Iris pigment epithelial cell (primary cell): ENCODE data around the gene CYP2A6.
A peak's percentile ranks its signal among the peaks of the same experiment; 100 is the strongest.
"Not testable (repeated sequence)": the region's sequence is repeated elsewhere in the genome, so short reads cannot be mapped to it uniquely, and the experiment has no call there.

Experiments
- DNase-seq: peaks from one replicate; pipeline ENCODE4 v3.0.0-alpha.2; 2011; ENCODE audit warnings: low read depth

The CYP2A6 gene

DNA sequence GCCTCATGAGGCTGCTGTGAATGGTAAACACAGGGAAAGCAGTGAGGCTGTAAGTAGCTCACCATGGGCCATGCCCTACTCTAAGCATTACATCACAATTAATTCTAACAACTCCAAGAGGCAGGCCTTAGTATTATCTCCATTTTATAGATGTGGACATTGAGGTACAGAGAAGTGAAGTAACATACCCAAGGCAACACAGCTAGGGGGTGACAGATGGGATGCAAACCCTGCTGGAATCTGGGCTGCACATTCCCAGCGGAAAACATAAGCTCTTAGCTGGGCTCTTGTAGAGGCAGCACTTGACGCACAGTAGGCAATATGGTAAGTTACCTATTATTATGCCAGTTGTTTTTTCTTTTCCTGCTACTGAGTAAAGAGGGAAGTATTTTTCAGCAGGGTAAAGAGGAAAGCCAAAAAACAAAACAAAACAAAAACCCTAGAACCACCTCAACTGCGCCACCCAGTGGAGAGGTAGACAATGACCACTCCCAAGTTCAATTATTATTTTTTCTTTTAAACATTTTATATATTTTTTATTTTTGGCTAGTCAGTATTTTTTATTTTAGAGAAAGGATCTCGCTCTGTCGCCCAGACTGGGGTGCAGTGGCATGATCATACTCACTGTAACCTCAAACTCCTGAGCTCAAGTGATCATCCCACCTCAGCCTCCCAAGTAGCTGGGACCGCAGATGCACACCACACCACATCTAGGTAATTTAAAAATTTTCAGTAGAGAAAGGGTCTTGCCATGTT lies 30.6 kb downstream of the CYP2A6 start:
- not testable (repeated sequence) for DNase-seq

GRCh38 chr19:40818480-40819399 lies 31.5 kb downstream of the CYP2A6 start:
- DNase-seq = not testable (repeated sequence)

- no peak for DNase-seq
These were observed 35.0 kb downstream of the CYP2A6 start for GRCh38 chr19:40815223-40815622.

- DNase-seq = no peak
These were observed 37.1 kb downstream of the CYP2A6 start for GRCh38 chr19:40813182-40813581.

- not testable (repeated sequence) for DNase-seq
These were observed 37.7 kb downstream of the CYP2A6 start for GRCh38 chr19:40812571-40812970.

- DNase-seq = no peak
These were observed 38.5 kb downstream of the CYP2A6 start for GRCh38 chr19:40811478-40812341.

DNA sequence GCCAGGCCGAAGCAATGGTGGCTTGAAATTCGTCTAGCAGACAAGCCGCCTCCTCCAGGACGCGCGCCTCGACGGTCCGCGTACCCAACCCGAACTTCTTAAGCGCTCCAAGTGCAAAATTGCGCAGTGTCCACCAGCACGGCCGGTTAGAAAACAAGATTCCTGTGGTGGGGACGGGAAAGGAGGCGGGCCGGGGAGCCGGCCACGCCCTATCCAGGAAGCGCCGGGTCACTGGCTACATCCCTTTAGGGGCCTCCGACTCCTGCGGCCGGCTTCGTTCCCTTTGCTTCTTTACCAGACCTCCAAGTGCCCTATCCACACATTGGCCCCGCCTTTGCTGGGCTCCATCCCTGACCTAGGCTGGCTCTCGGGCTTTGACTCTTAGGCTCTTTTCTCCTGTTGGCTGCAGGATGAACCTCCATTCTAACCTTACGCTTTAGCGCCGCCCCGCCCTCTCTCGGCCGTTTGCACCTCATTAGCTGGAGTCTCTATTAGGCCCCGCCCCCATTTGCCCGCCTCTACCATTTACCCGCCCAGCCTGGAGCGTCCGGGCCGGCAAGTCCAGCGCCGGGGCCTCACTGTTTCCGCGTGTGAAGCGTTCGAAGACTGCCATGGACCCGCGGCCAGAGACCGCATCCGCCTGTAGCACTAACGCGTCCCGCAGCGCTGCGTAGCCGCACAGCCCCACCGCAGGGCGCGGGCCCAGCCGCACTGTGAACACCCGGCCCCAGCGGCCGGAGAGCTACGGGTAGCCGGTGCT lies 39.4 kb downstream of the CYP2A6 start:
- DNase-seq = peak; percentile 87

DNA sequence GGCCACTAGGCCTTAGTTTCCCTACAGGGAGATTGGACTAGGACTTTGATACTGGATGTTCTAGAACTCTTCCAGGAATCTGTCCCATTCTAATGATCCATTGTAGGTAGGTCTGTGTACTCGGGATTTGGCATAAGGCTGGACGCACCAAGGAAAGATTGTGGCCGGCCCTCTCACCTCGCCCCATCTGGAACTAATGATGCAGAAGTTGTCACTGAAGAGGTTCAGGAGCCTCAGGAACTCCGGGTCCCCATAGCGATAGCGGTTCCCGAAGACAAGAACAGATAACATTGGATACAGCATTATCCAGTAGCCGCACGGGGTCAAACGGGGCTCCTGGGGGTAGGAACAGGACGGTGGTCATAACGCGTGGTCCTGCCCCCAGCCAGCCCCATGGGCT lies 40.1 kb downstream of the CYP2A6 start:
- no peak for DNase-seq

DNA sequence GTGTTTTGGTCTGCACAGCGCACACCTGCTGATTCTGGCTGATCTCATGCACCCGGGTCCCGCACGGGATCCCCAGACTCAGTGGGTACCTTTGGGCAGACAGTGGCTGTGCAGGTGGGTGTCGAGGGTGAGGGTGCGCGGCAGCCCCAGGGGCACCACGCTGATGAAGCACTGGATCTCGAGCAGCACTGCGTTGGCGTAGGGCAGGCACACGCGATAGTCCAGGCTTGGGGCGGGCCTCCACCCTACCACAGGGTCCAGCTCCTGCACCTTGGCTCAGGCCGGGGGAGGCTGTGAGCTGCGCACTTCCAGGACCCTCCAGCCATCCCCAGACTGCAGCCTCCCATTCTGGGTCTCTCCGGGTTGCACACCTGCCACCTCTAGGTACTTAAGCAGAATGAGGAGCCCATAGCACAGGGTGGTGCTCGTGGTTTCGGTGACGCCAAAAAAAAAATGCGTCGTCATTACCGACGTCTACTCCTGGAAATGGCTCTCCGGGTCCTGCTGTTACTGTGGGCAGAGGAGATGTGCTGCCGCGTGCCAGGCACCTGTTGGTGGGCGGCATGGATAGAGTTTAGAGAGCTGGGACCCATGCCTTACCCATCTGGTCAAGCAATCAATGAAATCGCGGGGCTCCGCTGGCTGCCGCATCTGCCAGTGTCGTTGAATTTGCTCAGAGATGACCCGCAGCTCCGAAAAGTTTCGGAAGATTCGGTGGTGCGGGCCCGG lies 40.7 kb downstream of the CYP2A6 start:
- no peak for DNase-seq

GRCh38 chr19:40808497-40808896 lies 41.8 kb downstream of the CYP2A6 start:
- no peak for DNase-seq

- no peak for DNase-seq
These were observed 42.3 kb downstream of the CYP2A6 start for GRCh38 chr19:40808021-40808325.

DNA sequence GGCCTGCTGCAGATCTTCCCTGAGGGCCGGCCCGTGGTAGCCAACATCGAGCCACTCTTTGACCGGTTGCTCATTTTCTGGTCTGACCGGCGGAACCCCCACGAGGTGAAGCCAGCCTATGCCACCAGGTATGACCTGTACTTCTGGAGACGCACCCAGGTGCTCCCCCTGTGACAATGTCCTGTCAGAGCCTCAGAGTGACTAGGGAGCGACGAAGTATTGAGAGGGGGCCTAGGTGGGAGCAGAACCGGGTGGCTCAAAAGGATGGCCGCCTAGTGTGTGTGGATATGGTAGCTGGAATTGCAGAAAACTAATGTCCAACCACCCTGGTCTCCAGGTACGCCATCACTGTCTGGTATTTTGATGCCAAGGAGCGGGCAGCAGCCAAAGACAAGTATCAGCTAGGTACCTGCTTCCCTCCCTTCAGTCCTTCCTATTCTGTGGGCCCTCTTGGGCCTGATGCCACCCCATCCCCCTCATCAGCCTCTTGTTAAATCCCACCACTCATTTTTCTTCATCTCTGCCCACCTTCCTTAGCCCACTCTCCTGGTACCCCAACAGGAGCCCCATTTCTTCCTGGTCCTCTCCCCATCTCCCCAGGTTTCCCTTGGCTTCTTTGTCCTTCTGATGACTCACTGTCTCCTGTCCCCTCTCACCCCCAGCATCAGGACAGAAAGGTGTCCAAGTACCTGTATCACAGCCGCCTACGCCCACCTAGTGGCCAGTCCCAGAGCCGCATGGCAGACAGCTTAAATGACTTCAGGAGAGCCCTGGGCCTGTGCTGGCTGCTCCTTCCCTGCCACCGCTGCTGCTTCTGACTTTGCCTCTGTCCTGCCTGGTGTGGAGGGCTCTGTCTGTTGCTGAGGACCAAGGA lies 42.9 kb downstream of the CYP2A6 start:
- DNase-seq = no peak

GRCh38 chr19:40806423-40807146 lies 43.7 kb downstream of the CYP2A6 start:
- DNase-seq = peak; percentile 97

DNA sequence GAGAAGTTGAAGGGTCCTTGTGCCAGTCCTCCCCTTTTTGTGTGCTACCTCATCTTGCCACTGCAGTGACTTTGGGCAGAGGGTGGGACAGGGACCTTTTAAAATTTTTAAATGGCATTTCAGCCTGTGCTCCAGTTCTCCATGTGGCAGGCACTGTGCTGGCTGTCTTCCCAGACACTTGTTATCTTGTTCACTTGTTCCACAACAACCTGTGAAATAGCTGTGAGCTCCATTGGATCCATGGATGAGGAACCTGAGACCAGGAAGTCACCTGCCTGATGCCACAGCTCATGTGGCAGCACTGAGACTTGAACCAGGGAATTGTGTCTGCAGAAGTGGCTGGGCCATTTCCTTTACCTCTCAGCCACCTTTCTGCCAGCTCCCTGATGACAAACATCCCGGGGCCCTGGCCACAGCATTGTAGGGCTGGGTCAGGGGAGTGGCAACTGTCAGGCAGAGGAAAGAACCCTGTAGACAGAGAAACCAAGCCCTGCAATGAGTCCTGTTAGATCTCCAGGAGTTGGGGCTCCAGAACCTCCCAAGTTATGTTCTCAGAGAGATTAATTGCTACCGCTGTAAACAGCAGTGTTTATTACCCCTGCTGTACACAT lies 44.9 kb downstream of the CYP2A6 start:
- DNase-seq = no peak

DNA sequence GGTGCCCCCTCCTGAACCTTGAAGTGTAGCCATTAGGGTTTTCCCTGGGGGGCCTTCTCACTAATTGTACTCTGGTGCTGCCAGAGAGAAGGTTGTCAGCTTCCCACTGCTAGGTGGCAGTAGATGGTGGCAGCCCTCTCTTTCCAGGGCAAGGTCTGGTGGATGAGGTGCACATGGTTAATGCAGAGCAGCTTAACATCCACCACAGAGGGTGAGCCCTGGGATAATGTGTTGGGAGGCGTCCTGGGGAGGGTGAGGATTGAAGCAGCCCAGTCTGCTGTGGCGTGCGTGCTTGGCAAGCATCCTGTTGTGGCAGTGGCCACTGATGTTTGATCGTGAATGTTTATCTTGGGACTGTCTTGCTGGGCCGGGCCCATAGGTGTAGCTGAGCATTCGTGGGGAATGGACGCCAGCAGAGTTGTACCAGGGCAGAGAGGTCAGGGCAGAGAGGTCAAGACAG lies 45.4 kb downstream of the CYP2A6 start:
- DNase-seq = no peak

- DNase-seq = no peak
These were observed 46.1 kb downstream of the CYP2A6 start for GRCh38 chr19:40803857-40804782.

DNA sequence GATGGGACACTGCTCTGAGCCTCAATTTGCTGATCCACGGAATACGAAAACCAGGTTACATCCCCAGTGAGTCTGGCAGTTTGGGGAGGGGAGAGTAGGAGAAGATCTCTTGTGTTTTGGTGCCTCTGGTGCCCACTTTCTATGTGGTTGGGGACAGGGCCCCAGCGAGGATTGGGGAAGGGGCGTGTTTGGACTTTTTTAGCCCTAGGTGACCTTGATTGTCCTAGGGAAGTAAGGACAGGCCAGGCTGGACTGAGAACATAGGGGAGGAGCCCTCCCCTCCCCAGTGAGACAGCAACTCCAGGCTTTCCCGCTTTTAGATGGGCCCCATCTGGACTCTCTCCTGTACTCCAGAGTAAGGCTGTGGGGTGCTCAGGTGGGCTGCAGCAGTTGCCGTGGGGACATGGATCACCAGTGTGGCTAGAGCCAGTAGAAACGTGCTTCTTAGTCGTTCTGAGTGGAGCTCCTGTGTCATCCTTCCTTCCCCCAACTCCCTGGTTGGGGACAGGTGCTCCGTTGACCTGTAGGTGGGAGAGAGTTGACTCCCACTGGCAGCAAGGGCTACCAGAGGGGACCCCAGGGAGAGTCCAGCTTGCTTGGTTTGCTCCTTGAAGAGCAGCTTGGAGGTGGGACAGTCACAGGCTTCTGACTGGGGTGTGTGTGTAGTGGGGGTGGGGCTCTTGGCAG lies 46.9 kb downstream of the CYP2A6 start:
- DNase-seq = no peak
